K562 (cell line): ENCODE results near the gene PARD6A. TPM values are rescaled to one million over a fixed set of nuclear protein-coding genes. Genes with fewer than 3 reads are reported as not detected.

Source experiments
- ATAC-seq: fragments of 200-7000 bp; cut with Tn5 transposase; 3 replicates; pipeline ENCODE4 v1.9.1; 2020; ENCODE audit warnings: moderate library complexity
- BruUV-seq: library from RNA; stranded (reverse); fragments of 400-500 nt; replicated peaks from 2 replicates; lab custom pipeline; 2021; lab: Mats Ljungman, UMichigan
- CTCF ChIA-PET: fragments of 300-600 bp; formaldehyde crosslinking; extraction: SDS; loops from one replicate; lab custom pipeline; 2021; ENCODE audit warnings: low intra/inter-chr PET ratio; lab: Yijun Ruan, JAX
- POLR2A ChIA-PET: fragments of 300-600, 350-650 bp; sonication (Branson Sonifier 250); formaldehyde crosslinking; extraction: SDS; loops from one replicate; lab custom pipeline; 2021; ENCODE audit warnings: antibody characterized with exemption, inconsistent platforms; lab: Yijun Ruan, JAX
- DNase-seq, 4 experiments: peaks; one replicate each; pipeline versions ENCODE4 v3.0.0 to v3.0.0-alpha.2; 2011 to 2018; ENCODE audit warnings: low spot score in 3 of 4, mixed read lengths in 3 of 4; ENCODE audit errors: extremely low read depth in 1 of 4
- FAIRE-seq: peaks from 2 replicates; lab custom pipeline; 2011; peaks lifted over from hg19 to GRCh38; lab: Jason Lieb, UNC
- H2AFZ ChIP-seq: 2 replicates; pipeline ENCODE4 v1.6.0; 2011; ENCODE audit warnings: low read depth, low read length, control low read depth, inconsistent platforms
- H3K27ac ChIP-seq: fragments of 200-600 bp; 3 replicates; pipeline ENCODE4 v1.8.0; 2011; ENCODE audit warnings: low read depth, mild to moderate bottlenecking, control low read depth, inconsistent platforms, low read length, moderate library complexity, mixed read lengths; ENCODE audit errors: extremely low read depth
- H3K27me3 ChIP-seq, 2 experiments: fragments of 300-600 bp in 1 of 2; 2 replicates in 1 of 2; 3 replicates in 1 of 2; pipeline versions ENCODE4 v1.6.0 to v1.8.0; 2011; ENCODE audit warnings: inconsistent platforms in 2 of 2, low read length in 2 of 2, mild to moderate bottlenecking in 1 of 2, mixed read lengths in 1 of 2, moderate library complexity in 1 of 2; ENCODE audit not compliant: control insufficient read depth in 2 of 2, insufficient read depth in 2 of 2
- H3K36me3 ChIP-seq: fragments of 300-600 bp; 3 replicates; pipeline ENCODE4 v1.8.0; 2011; ENCODE audit warnings: mild to moderate bottlenecking, low read length, inconsistent platforms; ENCODE audit not compliant: control insufficient read depth, insufficient read depth
- H3K4me1 ChIP-seq, 2 experiments: fragments of 200-600 bp in 1 of 2; replicated peaks in 1 of 2; 2 replicates in 1 of 2; 3 replicates in 1 of 2; pipeline versions ENCODE4 v1.5.1 to v1.8.0; 2011; ENCODE audit warnings: inconsistent platforms in 2 of 2, low read length in 2 of 2, mild to moderate bottlenecking in 1 of 2, mixed read lengths in 1 of 2, moderate library complexity in 1 of 2; ENCODE audit not compliant: control insufficient read depth in 2 of 2, insufficient read depth in 2 of 2
- H3K4me2 ChIP-seq: 2 replicates; pipeline ENCODE4 v1.6.1; 2011; ENCODE audit warnings: low read length, control low read depth, inconsistent platforms, mixed read lengths; ENCODE audit not compliant: insufficient read depth
- H3K4me3 ChIP-seq: fragments of 200-600 bp; sonication (generic), shearing (Covaris generic); 2 replicates; pipeline ENCODE4 v1.5.1; 2016; ENCODE audit warnings: control low read depth, inconsistent platforms
- H3K79me2 ChIP-seq: fragments of 200-600 bp; 3 replicates; pipeline ENCODE4 v1.8.0; 2011; ENCODE audit warnings: low read length, inconsistent platforms; ENCODE audit not compliant: control insufficient read depth, insufficient read depth
- H3K9ac ChIP-seq, 2 experiments: 2 replicates each; pipeline versions ENCODE4 v1.6.0 to v1.6.1; 2011; ENCODE audit warnings: low read depth in 2 of 2, low read length in 2 of 2, control low read depth in 1 of 2, inconsistent platforms in 1 of 2, mild to moderate bottlenecking in 1 of 2, mixed read lengths in 1 of 2; ENCODE audit not compliant: insufficient read depth in 1 of 2
- H3K9me1 ChIP-seq: one replicate; pipeline ENCODE4 v1.6.0; 2011; ENCODE audit warnings: inconsistent platforms, mild to moderate bottlenecking, low read length, moderate library complexity; ENCODE audit not compliant: control insufficient read depth, insufficient read depth
- H3K9me3 ChIP-seq: replicated peaks from 2 replicates; pipeline ENCODE4 v1.5.1; 2011; ENCODE audit warnings: low read depth, low read length, inconsistent platforms; ENCODE audit not compliant: control insufficient read depth, insufficient read depth
- H4K20me1 ChIP-seq: replicated peaks from 2 replicates; pipeline ENCODE4 v1.6.1; 2011; ENCODE audit warnings: low read length, inconsistent platforms, mixed read lengths; ENCODE audit not compliant: control insufficient read depth, insufficient read depth
- FOXA1 ChIP-seq: fragments of 450-650 bp; IDR thresholded peaks from 2 replicates; pipeline ENCODE4 v1.6.1; 2016; ENCODE audit warnings: mild to moderate bottlenecking, borderline replicate concordance
- JUN ChIP-seq, 2 experiments: sonication (generic) in 1 of 2; formaldehyde crosslinking in 1 of 2; IDR thresholded peaks; 2 replicates each; pipeline versions ENCODE4 v1.6.1 to v1.8.0; 2012 to 2022; ENCODE audit warnings: borderline replicate concordance in 2 of 2, mild to moderate bottlenecking in 2 of 2, improper control_type of control experiment in 1 of 2, low read depth in 1 of 2, low read length in 1 of 2, missing genetic modification reagents in 1 of 2
- MECOM ChIP-seq: fragments of 250-450 bp; sonication (Bioruptor Pico); IDR thresholded peaks from 2 replicates; pipeline ENCODE4 v1.8.0; 2022; ENCODE audit warnings: inconsistent platforms
- RBM15 ChIP-seq: fragments of 200-400 bp; formaldehyde crosslinking; IDR thresholded peaks from 2 replicates; pipeline ENCODE4 v1.6.1; 2018; ENCODE audit warnings: mild to moderate bottlenecking, low read length, moderate library complexity; ENCODE audit not compliant: insufficient read depth
- RNF2 ChIP-seq: sonication (generic); IDR thresholded peaks from 2 replicates; pipeline ENCODE4 v1.6.1; 2016
- ZC3H4 ChIP-seq: sonication (generic); formaldehyde crosslinking; IDR thresholded peaks from 2 replicates; pipeline ENCODE4 v1.9.0; 2021; ENCODE audit warnings: missing genetic modification reagents, borderline replicate concordance
- ZNF12 ChIP-seq: sonication (generic); formaldehyde crosslinking; IDR thresholded peaks from 2 replicates; pipeline ENCODE4 v1.4.0; 2020; ENCODE audit warnings: mild to moderate bottlenecking, missing genetic modification reagents
- ZNF444 ChIP-seq: fragments of 250-450 bp; sonication (Bioruptor Pico); IDR thresholded peaks from 2 replicates; pipeline ENCODE4 v1.4.0; 2020; ENCODE audit warnings: mild to moderate bottlenecking, moderate library complexity
- in situ Hi-C: fragments of 300-500 bp; cut with MboI; formaldehyde crosslinking; loops from 4 replicates; pipeline ENCODE4 v1.15.0; 2018; ENCODE audit warnings: inconsistent platforms, mixed read lengths
- intact Hi-C: fragments of 100-400 bp; cut with micrococcal nuclease; formaldehyde crosslinking; loops from 2 replicates; pipeline ENCODE4 v1.14.2; 2022
- polyA plus RNA-seq, 8 experiments: library from polyadenylated mRNA; depleted of rRNA in 4 of 8; stranded (reverse) in 5 of 8; unstranded in 3 of 8; fragments of >200 nt; fragmentation: Nextera tagmentation in 2 of 8; fragmentation: Illumina TruSeq in 1 of 8; extraction: Ambion mirVana in 2 of 8; extraction: Trizol in 1 of 8; gene quantifications; 2 replicates each; pipeline versions ENCODE4 v1.2.1 to v1.2.3, GENCODE V29; 2011 to 2014; ENCODE audit warnings: inconsistent platforms in 1 of 8, missing spikeins in 1 of 8
- total RNA-seq, 7 experiments: library from RNA; depleted of rRNA in 6 of 7; stranded (reverse); fragments of >200 nt in 6 of 7; fragmentation: Illumina TruSeq in 2 of 7; extraction: Trizol in 2 of 7; gene quantifications; 2 replicates each; pipeline versions ENCODE4 v1.2.1 to v1.2.3, GENCODE V29; 2011 to 2021; ENCODE audit warnings: low replicate concordance in 1 of 7
- TF ChIP-seq, protein P1 (sequence below), 2 experiments: fragments of 450-650 bp; IDR thresholded peaks; 2 replicates each; pipeline ENCODE4 v1.6.1; 2016
- TF ChIP-seq, protein P2 (sequence below): IDR thresholded peaks from 3 replicates; pipeline ENCODE4 v1.6.1; 2011; ENCODE audit warnings: borderline replicate concordance, mild to moderate bottlenecking; ENCODE audit not compliant: insufficient read length, insufficient read depth

The PARD6A gene
- total and polyA plus RNA-seq, 9 of the 15 experiments (the other 6 are each of a cell fraction or from before 2014, with no cell fraction given) = 0.04 to 2.0 (median 0.44) TPM

DNA sequence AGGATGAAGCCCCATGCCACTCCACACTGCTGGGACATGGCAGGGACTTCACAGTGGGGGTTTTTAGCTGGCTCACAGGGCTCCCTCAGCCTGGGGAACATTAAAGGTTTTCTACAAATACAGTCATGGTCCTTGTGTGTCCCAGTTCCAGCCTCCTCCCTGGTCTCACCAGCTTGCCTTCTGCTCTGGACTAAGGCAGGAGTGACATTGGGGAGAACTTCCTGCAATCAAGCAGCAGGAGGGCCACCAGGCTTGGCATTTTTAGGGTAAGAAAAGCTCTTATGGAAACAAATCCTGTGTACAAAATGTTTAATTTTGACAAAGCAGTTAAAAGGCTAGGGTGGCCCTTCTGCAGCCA, 1.9 kb downstream of the PARD6A start:
- Histone ChIP-seq H3K79me2 (peaks cover 17% of the 10 kb centered on the region), H3K27me3 (no peaks in the 10 kb centered on the region), H2AFZ (no peak overlapping the region), H3K4me2 (no peak overlapping the region), H3K9ac (0 out of 4 replicates have a peak overlapping the region, but pooled peaks of 1 of the 2 experiments have one; percentile 14), H3K27ac (no peak overlapping the region), H3K9me1 (no peaks in the 10 kb centered on the region), H3K4me3 (no peak overlapping the region), H3K36me3 (peaks cover 20% of the 10 kb centered on the region), H4K20me1 (peaks cover 10% of the 10 kb centered on the region; the same call in 1 of the 2 replicates), H3K9me3 (no peaks in the 10 kb centered on the region), H3K4me1 (peaks cover 17 to 69% of the 10 kb centered on the region in 2 experiments)
- no TSS peak for BruUV-seq
- DNase-seq (no peak), FAIRE-seq (no peak), ATAC-seq (no peak)
- TF ChIP-seq ZNF444 = no peak
- TF ChIP-seq JUN (IDR thresholded peaks at IDR 0.05; ENCODE audit: borderline replicate concordance, low read depth, low read length) = no peak
- TF ChIP-seq JUN (CRISPR knock-in tag; IDR thresholded peaks at IDR 0.05; ENCODE audit: borderline replicate concordance) = no peak
- TF ChIP-seq RNF2 = no peak
- no peak for TF ChIP-seq ZNF12 (CRISPR knock-in tag)
- TF ChIP-seq FOXA1 = no peak
- no peak for TF ChIP-seq ZC3H4 (CRISPR knock-in tag)
- TF ChIP-seq, protein P1, sequence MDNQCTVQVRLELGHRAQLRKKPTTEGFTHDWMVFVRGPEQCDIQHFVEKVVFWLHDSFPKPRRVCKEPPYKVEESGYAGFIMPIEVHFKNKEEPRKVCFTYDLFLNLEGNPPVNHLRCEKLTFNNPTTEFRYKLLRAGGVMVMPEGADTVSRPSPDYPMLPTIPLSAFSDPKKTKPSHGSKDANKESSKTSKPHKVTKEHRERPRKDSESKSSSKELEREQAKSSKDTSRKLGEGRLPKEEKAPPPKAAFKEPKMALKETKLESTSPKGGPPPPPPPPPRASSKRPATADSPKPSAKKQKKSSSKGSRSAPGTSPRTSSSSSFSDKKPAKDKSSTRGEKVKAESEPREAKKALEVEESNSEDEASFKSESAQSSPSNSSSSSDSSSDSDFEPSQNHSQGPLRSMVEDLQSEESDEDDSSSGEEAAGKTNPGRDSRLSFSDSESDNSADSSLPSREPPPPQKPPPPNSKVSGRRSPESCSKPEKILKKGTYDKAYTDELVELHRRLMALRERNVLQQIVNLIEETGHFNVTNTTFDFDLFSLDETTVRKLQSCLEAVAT (IDR thresholded peaks at IDR 0.05) = no peak
- no peak for TF ChIP-seq MECOM (CRISPR knock-in tag)
- TF ChIP-seq RBM15 = no peak
- TF ChIP-seq, protein P2, sequence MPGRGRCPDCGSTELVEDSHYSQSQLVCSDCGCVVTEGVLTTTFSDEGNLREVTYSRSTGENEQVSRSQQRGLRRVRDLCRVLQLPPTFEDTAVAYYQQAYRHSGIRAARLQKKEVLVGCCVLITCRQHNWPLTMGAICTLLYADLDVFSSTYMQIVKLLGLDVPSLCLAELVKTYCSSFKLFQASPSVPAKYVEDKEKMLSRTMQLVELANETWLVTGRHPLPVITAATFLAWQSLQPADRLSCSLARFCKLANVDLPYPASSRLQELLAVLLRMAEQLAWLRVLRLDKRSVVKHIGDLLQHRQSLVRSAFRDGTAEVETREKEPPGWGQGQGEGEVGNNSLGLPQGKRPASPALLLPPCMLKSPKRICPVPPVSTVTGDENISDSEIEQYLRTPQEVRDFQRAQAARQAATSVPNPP = no peak
- ChIA-PET CTCF (no interaction called here), POLR2A (interaction anchor here (0.5 to 1.2 kb wide), 4 partner anchors 10 to 285 kb away, joined by 3 to 5 read pairs (median 4); no protein-coding TSS in a partner anchor)
- intact Hi-C loops = no loop called here
- in situ Hi-C loops = no loop called here
